HG02852 (cell line): Measurements from ENCODE around the gene URB2.
"Not testable (repeated sequence)": the region's sequence is repeated elsewhere in the genome, so short reads cannot be mapped to it uniquely, and the experiment has no call there.

Experiments used
- ATAC-seq: cut with Tn5 transposase; IDR thresholded peaks from one replicate; pipeline ENCODE4 v1.9.1; 2021; ENCODE audit warnings: mild to moderate bottlenecking, moderate library complexity; ENCODE audit not compliant: unreplicated experiment

The URB2 gene

DNA sequence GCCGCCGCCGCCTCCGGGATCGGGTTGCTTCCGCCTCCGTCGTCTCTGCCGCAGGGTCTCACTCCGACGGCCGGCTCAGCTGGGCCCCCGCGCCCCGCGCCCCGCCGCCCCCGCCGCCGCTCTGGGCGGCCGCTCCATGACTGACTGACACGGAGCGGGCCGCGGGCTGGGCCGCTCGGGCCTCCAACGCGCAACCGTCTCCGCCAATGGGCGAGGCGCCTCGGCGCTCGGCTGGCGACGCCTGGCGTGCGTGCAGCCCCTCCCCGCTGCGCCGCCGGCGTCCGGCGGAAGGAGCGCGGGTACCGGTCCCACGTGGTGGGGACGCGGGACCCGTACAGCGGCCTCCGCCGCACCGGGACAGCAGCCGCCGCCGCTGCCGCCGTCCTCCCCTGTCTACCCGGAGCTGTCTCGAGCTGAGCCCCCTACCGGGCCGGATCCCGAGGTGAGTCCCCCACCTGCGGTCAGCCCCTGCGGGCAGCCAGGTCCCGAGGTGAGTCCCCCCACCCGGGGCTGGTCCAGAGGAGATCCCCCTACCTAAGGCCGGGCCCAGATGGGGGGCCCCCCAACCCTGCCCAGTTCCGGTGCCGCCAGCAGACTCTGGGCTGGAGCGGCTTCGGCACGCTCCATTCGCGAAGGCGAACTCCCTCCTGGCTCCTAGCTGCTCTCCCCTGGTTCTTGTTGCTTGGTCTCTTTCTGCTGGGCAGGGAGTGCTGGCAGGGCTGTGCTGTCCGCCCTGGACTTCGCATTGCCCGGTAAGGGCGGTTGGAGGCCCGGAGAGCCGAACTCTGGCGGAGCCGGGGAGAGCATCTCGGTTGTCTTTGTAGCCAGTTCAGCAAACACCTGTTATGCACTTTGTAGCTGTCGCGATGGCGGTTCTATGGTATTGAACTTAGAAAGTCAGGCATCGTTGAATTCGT lies at the start of gene URB2, which contains the start of gene TAF5L:
URB2 (plus strand) TSS at position 333 of the 917 bp plus-strand sequence. CDS start 1,387 bp downstream, outside the sequence.
TAF5L (minus strand) TSS at position 208 of the 917 bp plus-strand sequence. CDS start 11,640 bp downstream, outside the sequence.
- peak; percentile 84 for ATAC-seq

- peak; percentile 33 for ATAC-seq
Observed at GRCh38 chr1:229578168-229579058, 47.6 kb upstream of the URB2 start.

DNA sequence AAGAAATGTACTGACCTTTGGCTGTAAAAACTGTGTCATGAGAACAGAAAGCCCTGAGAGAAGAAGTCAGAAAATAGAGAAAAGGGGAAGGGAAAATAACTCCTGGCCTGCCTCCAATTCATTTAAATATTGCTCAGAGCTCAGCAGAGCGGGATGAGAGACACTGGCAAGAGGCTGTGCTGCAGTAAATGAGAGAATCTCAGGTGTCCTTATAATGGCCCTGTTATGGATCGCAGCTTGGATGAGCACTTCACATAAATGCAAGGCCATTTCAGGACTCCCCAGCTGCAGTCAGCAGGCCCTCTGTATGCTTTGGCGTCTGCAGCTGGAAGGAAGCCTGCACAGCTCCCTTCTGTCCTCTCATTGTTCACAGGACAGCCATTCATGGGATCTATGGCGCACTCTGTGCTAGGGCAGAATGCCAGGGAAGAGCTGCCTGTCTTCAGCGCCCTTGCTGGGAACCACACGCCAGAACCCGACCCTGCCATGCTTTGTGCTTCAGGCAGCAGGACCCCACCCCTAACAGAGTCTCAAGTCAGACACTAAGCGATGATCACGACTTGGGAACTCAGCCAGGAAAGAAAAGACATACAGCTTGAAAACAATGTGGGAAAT lies 46.9 kb upstream of the URB2 start:
- ATAC-seq: peak; percentile 81

DNA sequence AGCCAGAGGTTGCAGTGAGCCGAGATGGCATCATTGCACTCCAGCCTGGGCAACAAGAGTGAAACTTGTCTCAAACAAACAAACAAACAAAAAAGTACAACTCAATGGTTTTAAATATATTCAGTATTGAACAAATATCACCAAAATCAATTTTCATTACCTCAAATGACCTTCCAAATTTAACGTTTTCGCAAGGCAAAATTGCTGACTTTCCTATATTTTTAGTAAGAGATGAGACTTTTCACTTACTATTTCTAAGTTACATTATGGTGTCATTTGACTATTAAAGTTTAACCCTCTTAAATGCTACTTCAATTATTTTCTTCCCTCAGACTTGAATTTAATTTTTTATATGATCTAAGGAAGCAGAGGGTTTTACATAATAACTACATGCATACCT lies 44.6 kb upstream of the URB2 start:
- no peak for ATAC-seq

GRCh38 chr1:229582011-229582694 lies 43.9 kb upstream of the URB2 start:
- ATAC-seq: no peak

- no peak for ATAC-seq
Observed at GRCh38 chr1:229582715-229583114, 43.3 kb upstream of the URB2 start.

DNA sequence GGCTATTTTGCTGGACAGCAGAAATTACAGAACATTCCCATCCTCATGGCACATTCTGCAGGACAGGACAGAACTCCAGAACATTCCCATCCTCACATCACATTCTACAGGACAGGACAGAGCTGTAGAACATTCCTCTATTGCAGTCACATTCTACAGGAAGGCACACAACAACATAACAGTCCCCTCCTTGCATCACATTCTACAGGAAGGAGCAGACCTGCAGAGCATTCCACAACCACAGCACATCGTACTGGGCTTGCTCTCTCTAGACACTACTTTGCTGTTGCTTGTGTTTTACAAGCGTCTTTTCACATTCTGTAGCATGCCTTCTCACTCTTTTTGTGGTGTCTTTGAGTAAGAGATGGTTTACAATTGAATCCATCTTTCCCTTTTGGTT lies 40.7 kb upstream of the URB2 start:
- no peak for ATAC-seq

DNA sequence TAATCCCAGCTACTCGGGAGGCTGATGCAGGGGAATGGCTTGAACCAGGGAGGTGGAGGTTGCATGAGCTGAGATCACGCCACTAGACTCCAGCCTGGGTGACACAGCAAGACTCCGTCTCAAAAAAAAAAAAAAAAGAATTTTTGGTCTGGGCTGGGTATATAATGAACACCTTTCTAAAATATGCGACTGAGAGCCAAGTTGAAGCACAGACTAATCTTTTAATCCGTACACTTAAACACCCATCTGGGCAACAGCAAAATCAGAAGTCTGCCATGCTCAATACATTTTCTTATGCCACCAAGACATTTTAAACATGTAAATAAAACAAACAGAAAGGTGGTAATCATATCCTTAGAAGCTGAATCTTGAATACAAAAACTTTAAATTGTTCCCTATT lies 35.9 kb upstream of the URB2 start:
- ATAC-seq: no peak

DNA sequence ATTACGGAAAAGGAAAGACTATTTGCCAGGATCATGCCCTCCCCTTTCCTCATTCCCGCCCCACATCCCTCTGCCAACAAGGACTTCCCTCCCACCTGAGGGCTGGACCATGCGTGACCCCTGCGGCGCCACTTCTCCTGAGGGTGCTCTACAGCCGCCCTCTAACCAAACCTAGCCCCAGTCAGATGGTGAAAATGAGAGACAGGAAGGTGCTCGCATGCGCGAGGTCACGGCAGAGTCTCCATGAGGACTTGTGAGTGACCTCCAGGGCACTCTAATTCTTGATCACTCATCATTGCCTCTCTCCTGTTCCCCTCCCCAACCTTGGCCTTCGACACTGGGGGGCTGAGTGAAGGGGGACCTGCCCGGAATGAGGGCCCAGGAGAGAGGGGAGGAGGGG lies 32.2 kb upstream of the URB2 start:
- ATAC-seq: no peak

GRCh38 chr1:229594227-229595008 lies 31.6 kb upstream of the URB2 start:
- no peak for ATAC-seq

GRCh38 chr1:229595876-229596275 lies 30.2 kb upstream of the URB2 start:
- not testable (repeated sequence) for ATAC-seq

DNA sequence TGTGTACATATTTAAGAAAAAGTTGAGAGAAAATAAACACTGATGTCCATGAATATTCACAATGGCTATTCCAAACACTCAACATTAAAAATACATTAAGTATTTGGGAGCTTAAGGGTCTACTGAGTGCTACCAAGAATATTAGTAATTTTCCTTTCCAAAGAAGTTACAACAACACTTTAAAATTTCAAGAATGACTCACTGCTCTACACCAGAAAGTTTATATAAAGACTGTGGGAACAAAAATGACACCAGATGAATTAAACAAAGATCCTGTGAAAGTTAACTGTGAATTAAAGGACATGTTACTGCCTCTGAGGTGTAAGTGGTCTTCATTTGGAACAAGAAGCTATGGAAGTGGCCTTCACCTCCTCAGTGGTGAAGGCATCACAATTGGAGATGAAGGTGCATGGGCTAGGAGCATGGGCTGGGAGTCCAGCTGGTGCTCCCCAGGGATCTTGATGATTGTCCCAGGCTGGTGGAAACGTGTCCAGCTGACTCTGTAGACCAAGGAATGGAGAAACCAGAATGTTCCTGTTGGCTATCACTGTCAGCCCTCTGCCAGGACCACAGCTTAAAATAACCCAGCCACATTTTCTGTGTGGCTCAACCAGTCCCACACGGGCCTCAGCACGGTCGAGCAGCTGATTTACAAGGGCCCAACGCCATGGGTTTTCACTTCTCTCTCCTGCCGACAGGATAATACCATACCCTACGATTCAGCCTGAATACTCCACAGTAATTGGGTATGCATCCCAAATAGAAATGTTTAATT lies 28.9 kb upstream of the URB2 start:
- ATAC-seq: no peak

- no peak for ATAC-seq
Observed at GRCh38 chr1:229597877-229598276, 28.2 kb upstream of the URB2 start.

DNA sequence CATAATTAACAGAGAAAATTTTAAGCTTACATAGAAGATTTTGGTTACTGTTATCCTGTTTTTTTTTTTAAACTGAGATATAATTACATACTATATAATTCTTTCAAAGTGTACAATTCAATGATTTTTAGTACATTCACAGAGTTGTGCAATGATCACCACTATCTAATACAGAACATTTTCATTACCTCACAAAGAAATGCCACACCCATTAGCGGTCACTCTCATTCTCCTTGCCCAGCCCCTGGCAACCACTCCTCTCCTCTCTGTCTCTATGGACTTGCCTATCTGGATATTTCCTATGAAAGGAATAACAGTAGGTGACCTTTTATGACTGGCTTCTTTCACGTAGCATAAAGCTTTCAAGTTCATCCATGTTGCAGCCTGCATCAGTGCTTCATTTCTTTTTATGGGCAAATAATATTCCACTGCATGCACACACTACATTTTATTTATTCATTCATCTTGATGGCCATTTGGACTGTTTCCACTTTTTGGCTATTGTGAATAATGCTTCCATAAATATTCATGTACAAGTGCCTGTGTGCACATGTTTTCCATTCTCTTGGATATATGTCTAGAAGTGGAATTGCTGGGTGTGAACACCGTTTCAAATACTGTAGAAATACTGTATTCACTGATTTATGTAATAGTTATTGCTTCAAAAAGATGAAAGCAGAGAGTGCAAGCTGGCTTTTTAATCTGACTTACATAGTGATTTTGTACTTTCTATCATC lies 26.7 kb upstream of the URB2 start:
- no peak for ATAC-seq

DNA sequence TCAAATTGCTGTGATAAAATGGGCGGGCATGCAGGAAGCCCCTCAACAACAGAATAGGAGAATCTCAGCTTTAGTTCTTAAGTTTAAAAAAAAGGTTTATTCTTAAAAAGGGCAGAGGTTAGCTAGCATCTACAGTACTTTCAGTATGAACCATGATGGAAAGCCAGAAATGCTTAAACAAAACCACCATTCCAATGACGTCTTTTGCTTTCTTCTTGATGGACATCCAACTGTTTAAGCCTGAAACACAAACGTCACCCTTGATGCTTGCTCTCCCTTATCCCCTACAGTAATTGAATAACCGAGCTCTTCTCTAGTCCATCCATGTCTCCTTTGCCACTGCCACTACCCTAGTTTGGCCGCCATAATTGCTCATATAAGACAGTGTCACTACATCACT lies 25.8 kb upstream of the URB2 start:
- no peak for ATAC-seq

DNA sequence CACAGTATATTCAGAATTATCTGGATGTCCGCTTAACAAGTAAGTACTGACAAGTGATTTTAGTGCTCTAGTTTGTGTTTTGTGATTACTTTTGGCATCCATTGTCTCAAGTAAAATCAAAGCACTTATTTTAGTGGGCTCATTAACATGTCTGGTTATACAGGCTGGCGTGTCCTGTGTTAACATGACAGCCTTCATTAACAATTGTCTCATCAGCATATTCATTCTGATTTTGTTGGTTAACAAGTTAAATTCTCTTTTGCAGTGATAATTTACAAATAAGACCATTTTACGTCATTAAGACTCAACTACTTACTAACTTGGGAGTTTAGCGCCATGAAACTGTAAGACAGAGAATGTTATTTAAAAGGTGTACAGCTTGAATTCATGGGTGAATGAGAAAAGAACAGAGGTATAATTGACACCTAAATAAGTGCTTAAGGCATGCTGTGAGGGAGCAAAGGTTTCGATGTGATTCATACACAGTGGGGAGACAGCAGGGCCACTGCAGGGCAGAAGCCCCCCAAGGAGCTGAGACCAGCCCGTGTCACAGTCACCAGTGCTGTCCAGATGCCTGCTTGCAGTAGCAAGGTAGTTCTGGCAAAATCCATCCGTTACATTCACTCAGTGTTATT lies 22.6 kb upstream of the URB2 start:
- ATAC-seq: no peak

- no peak for ATAC-seq
Observed at GRCh38 chr1:229607370-229607769, 18.7 kb upstream of the URB2 start.

- no peak for ATAC-seq
Observed at GRCh38 chr1:229608590-229608989, 17.5 kb upstream of the URB2 start.
